HG03457 (cell line): Measurements from ENCODE around the gene CINP.
A peak's percentile ranks its signal among the peaks of the same experiment; 100 is the strongest.
"Not testable (repeated sequence)": the region's sequence is repeated elsewhere in the genome, so short reads cannot be mapped to it uniquely, and the experiment has no call there.

Source experiments
- ATAC-seq: cut with Tn5 transposase; IDR thresholded peaks from one replicate; pipeline ENCODE4 v1.9.1; 2021; ENCODE audit warnings: moderate number of reproducible peaks; ENCODE audit not compliant: unreplicated experiment

The CINP gene

GRCh38 chr14:102321456-102322422 lies 41.0 kb downstream of the CINP start:
- no peak for ATAC-seq

GRCh38 chr14:102320671-102321455 lies 41.8 kb downstream of the CINP start:
- no peak for ATAC-seq

GRCh38 chr14:102320033-102320660 lies 42.5 kb downstream of the CINP start:
- ATAC-seq = peak; percentile 11

GRCh38 chr14:102319351-102320032 lies 43.2 kb downstream of the CINP start, which contains the start of gene ZNF839:
ZNF839 (plus strand) TSS chr14:102319746; CDS start chr14:102319766, 20 bp downstream.
- peak; percentile 43 for ATAC-seq

- no peak for ATAC-seq
Measured at GRCh38 chr14:102318781-102319276, 43.9 kb downstream of the CINP start.

GRCh38 chr14:102317564-102318248 lies 45.0 kb downstream of the CINP start:
- ATAC-seq = no peak

GRCh38 chr14:102316743-102317563 lies 45.7 kb downstream of the CINP start:
- ATAC-seq = peak; percentile 56

- no peak for ATAC-seq
Measured at GRCh38 chr14:102316338-102316742, 46.4 kb downstream of the CINP start.

GRCh38 chr14:102315121-102315520 lies 47.6 kb downstream of the CINP start:
- no peak for ATAC-seq

- ATAC-seq = peak; percentile 53
Measured at GRCh38 chr14:102314242-102315011, 48.3 kb downstream of the CINP start.

GRCh38 chr14:102304611-102305506 lies 57.8 kb downstream of the CINP start, which contains the start of gene MOK:
MOK (minus strand) TSS chr14:102305164; CDS start chr14:102304968, 196 bp downstream.
- ATAC-seq = peak; percentile 94

GRCh38 chr14:102303664-102304063 lies 59.0 kb downstream of the CINP start:
- no peak for ATAC-seq

- ATAC-seq = not testable (repeated sequence)
Measured at GRCh38 chr14:102298303-102299070, 64.2 kb downstream of the CINP start.
